A673 (cell line): ENCODE data around the gene LONRF3. TPM values are rescaled to one million over a fixed set of nuclear protein-coding genes. Genes with fewer than 3 reads are reported as not detected.
A peak's percentile ranks its signal among the peaks of the same experiment; 100 is the strongest.

ENCODE experiments used
- BruUV-seq: library from RNA; stranded (reverse); fragments of 400-500 nt; replicated peaks from 2 replicates; lab custom pipeline; 2021; lab: Mats Ljungman, UMichigan
- CTCF ChIA-PET: fragments of 300-600 bp; sonication (Branson Sonifier 250); formaldehyde crosslinking; loops from one replicate; lab custom pipeline; 2022; ENCODE audit warnings: antibody characterized with exemption; lab: Charles Lee
- POLR2A ChIA-PET: fragments of 300-600 bp; sonication (Branson Sonifier 250); formaldehyde crosslinking; loops from one replicate; lab custom pipeline; 2022; ENCODE audit warnings: antibody characterized with exemption; ENCODE audit not compliant: low non-redundant PET; lab: Charles Lee
- DNase-seq: peaks from one replicate; pipeline ENCODE4 v3.0.0-alpha.2; 2015; ENCODE audit warnings: low spot score
- H3K27ac ChIP-seq: fragments of 200-600 bp; sonication (generic); 2 replicates; pipeline ENCODE4 v1.5.1; 2016; ENCODE audit warnings: mixed run types, low read depth, mild to moderate bottlenecking, mixed read lengths, antibody characterized with exemption, low read length; ENCODE audit not compliant: poor library complexity, severe bottlenecking
- H3K27me3 ChIP-seq: fragments of 200-600 bp; sonication (generic); replicated peaks from 2 replicates; pipeline ENCODE4 v1.6.1; 2017; ENCODE audit warnings: mixed run types, low read depth, mild to moderate bottlenecking, mixed read lengths, antibody characterized with exemption, low read length; ENCODE audit not compliant: insufficient read depth, poor library complexity
- H3K36me3 ChIP-seq: fragments of 200-600 bp; sonication (generic); 2 replicates; pipeline ENCODE4 v1.6.1; 2016; ENCODE audit warnings: mixed run types, mild to moderate bottlenecking, mixed read lengths, antibody characterized with exemption, low read length; ENCODE audit not compliant: insufficient read depth, poor library complexity, severe bottlenecking
- H3K4me1 ChIP-seq: fragments of 200-600 bp; sonication (generic); 2 replicates; pipeline ENCODE4 v1.6.1; 2017; ENCODE audit warnings: mixed run types, mild to moderate bottlenecking, mixed read lengths, antibody characterized with exemption, low read length; ENCODE audit not compliant: insufficient read depth, poor library complexity, severe bottlenecking
- H3K4me3 ChIP-seq: fragments of 200-600 bp; sonication (generic); 2 replicates; pipeline ENCODE4 v1.5.1; 2016; ENCODE audit warnings: low read depth, mixed run types, mild to moderate bottlenecking, mixed read lengths, low read length; ENCODE audit not compliant: poor library complexity, severe bottlenecking
- H3K9me3 ChIP-seq: fragments of 200-600 bp; sonication (generic); 2 replicates; pipeline ENCODE4 v1.6.1; 2016; ENCODE audit warnings: mixed run types, low read depth, mild to moderate bottlenecking, mixed read lengths, antibody characterized with exemption, low read length; ENCODE audit not compliant: poor library complexity, severe bottlenecking
- EZH2 ChIP-seq: fragments of 200-600 bp; sonication (generic); IDR thresholded peaks from 2 replicates; pipeline ENCODE4 v1.6.1; 2017; ENCODE audit warnings: borderline replicate concordance, low read depth, mild to moderate bottlenecking, mixed read lengths, antibody characterized with exemption, low read length; ENCODE audit not compliant: poor library complexity, severe bottlenecking
- intact Hi-C: fragments of 100-400 bp; cut with micrococcal nuclease; formaldehyde crosslinking; loops from one replicate; pipeline ENCODE4 v1.10.0; 2022; ENCODE audit not compliant: unreplicated experiment
- total RNA-seq: library from RNA; stranded (reverse); gene quantifications from 2 replicates; pipeline ENCODE4 v1.2.3, GENCODE V29; 2021
- TF ChIP-seq, protein P1 (sequence below): fragments of 300-800, 200-600 bp; sonication (generic); conservative IDR thresholded peaks from 2 replicates; pipeline ENCODE4 v1.5.1; 2017; ENCODE audit warnings: low read depth, mild to moderate bottlenecking, antibody characterized with exemption, low read length, moderate library complexity, mixed read lengths

LONRF3 gene
- total RNA-seq, 1 experiment from 2014 or later = 0.11 TPM

DNA sequence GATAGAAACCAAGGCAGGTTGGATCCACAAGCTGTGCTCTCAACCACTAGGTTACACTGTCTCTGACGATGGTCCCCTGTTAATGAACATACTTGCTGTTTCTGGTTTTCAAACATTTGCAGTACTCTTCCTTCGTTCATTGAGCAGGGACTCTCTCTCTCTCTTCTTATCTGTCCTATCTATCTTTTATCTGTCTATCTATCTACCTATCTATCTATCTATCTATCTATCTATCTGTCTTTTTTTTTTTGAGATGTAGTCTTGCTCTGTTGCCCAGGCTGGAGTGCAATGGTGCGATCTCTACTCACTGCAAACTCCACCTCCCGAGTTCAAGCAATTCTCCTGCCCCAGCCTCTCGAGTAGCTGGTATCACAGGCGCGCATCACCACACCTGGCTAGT lies 89.0 kb downstream of the LONRF3 start:
- Histone ChIP-seq H3K36me3 (no peaks in the 10 kb centered on the region), H3K4me3 (no peak overlapping the region), H3K9me3 (no peaks in the 10 kb centered on the region), H3K4me1 (peaks cover 12% of the 10 kb centered on the region), H3K27me3 (peaks cover 7% of the 10 kb centered on the region), H3K27ac (no peak overlapping the region)
- CTCF ChIA-PET = no interaction called here
- intact Hi-C loops = no loop called here
- no peak for DNase-seq
- TF ChIP-seq, protein P1, sequence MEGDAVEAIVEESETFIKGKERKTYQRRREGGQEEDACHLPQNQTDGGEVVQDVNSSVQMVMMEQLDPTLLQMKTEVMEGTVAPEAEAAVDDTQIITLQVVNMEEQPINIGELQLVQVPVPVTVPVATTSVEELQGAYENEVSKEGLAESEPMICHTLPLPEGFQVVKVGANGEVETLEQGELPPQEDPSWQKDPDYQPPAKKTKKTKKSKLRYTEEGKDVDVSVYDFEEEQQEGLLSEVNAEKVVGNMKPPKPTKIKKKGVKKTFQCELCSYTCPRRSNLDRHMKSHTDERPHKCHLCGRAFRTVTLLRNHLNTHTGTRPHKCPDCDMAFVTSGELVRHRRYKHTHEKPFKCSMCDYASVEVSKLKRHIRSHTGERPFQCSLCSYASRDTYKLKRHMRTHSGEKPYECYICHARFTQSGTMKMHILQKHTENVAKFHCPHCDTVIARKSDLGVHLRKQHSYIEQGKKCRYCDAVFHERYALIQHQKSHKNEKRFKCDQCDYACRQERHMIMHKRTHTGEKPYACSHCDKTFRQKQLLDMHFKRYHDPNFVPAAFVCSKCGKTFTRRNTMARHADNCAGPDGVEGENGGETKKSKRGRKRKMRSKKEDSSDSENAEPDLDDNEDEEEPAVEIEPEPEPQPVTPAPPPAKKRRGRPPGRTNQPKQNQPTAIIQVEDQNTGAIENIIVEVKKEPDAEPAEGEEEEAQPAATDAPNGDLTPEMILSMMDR = no peak
- TF ChIP-seq EZH2 = no peak
- POLR2A ChIA-PET = no interaction called here
- BruUV-seq = no TSS peak

DNA sequence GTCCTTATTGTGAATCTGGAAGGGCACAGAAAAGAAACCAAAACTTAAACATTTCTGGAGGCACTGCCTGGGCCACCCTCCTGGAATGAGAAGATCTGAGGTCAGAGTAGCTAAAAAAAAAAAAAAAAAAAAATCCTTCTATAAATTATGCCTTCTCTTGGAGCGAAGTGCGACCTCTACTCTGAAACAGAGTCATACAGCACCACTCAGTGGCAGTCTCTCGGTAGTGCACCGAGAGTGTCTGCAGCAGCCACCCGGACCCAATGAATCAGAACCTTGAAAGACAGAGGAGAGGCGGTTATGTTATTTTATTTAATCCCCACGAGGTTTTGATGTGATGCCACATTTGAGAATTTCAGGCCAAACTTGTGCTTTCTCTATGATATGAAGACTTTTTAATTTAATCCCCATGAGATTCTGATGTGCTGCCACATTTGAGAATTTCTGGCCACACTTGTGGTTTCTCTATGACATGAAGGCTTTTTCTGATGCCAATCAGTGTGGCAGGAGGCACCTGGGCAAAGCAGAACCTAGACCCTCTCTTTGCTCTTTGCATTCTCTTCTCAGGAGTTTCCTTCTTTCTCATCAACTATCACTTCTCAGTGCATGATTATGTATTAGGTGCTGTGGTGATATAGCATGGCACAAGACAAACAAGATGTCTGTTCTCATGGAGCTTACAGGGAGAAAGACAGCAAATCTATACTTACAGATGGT lies 92.8 kb downstream of the LONRF3 start:
- H3K4me3 ChIP-seq = no peak overlapping the region
- H3K36me3 ChIP-seq = no peaks in the 10 kb centered on the region
- TF ChIP-seq, protein P1 = peak; percentile 75
- no peak for TF ChIP-seq EZH2
- ChIA-PET POLR2A (no interaction called here), CTCF (interaction anchor here (0.6 to 1.1 kb wide), 7 partner anchors 11 to 244 kb away, joined by 3 to 7 read pairs (median 4); partner anchors contain the start of gene ZCCHC12)
- H3K9me3 ChIP-seq = no peaks in the 10 kb centered on the region
- peak; percentile 63 for DNase-seq
- intact Hi-C loops = loop anchor here (2.0 to 5.0 kb wide), 3 partner anchors 62 to 465 kb away; no protein-coding TSS in a partner anchor
- H3K4me1 ChIP-seq = peaks cover 12% of the 10 kb centered on the region
- peaks cover 4% of the 10 kb centered on the region for H3K27me3 ChIP-seq
- BruUV-seq = no TSS peak
- no peak overlapping the region for H3K27ac ChIP-seq

Other genes starting within 250 kb of the LONRF3 start
- gene IL13RA1, start 247.0 kb upstream of the LONRF3 start, total RNA-seq = 7.2 and 8.0 TPM in 2 replicates
- 1.2 TPM in 2 replicates for gene ZCCHC12, start 150.8 kb upstream of the LONRF3 start, total RNA-seq
- gene CT47C1, start 98.4 kb downstream of the LONRF3 start, total RNA-seq = not detected in 2 replicates
- gene KIAA1210, start 153.2 kb downstream of the LONRF3 start, total RNA-seq = not detected in 2 replicates